Pons (tissue), 1 donor: ENCODE data around the gene HCRT.
"Not testable (repeated sequence)": the region's sequence is repeated elsewhere in the genome, so short reads cannot be mapped to it uniquely, and the experiment has no call there.

Experiments used
- DNase-seq: peaks from one replicate; pipeline ENCODE4 v3.0.0-alpha.2; 2016; ENCODE audit warnings: low spot score

The HCRT gene, protein sequence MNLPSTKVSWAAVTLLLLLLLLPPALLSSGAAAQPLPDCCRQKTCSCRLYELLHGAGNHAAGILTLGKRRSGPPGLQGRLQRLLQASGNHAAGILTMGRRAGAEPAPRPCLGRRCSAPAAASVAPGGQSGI

DNA sequence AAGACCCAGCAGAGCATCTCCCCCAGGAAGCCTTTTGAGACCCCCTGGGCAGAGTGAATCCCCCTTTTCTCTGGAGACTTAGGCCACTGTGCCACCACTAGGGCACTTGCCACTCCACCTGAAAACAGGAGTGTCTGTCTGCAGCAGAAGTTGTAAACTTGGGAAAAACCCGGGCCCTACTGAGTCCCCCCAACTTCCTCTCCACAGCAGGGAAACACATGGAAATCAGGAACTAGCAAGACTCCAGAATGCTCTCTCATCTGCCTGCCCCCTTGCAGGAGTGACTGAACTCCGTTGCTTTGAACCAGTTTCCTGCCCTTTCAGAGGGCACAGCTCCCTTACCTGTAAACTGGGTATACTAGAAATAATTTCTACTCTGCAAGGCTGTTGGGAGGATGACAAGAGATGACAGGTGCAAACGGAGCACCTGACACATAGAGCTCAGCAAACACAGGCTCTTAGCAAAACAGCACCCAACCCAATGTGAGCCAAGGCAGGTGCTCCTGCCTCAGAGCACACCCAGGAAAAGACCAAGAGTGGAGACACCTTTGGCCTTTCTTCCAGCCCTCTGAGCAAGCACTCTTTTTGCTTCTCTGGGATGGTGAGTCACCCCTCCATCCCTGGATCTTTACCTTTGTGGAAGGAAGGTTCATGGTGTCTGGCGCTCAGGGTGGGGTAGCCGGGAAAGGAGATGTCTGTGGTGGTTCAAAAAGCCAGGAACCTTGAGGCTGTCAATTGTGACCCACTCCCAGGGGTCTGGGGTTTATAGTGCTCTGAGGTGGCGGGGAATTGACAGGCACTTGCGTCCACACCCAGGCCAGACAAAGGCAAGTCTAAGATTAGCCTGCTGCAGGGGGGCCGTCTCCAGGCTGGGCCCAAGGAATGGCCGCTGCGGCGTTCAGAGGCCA is at the start of gene HCRT:
HCRT (minus strand) TSS at position 740 of the 908 bp plus-strand sequence; CDS start at position 653, 87 bp downstream.
- peak; percentile 33 for DNase-seq

DNA sequence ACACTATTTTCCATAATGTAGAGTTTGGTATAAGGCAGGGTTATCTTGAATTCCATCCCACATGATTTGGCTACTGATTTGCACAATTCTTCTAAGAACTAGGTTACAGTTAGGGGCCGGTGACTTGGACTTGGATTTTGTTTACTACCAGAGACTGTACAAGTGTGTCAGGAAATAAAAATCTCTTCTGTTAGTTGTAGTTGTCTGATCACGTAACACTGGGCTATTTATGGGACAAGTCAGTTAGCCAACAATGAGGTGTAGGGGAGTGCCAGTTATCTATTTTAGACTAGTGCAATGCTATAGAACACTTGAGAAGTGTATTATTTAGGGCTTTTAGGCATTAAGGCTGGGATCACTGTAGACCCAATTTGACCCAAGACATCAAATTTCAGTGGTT is 48.7 kb upstream of the HCRT start:
- DNase-seq, result no peak

DNA sequence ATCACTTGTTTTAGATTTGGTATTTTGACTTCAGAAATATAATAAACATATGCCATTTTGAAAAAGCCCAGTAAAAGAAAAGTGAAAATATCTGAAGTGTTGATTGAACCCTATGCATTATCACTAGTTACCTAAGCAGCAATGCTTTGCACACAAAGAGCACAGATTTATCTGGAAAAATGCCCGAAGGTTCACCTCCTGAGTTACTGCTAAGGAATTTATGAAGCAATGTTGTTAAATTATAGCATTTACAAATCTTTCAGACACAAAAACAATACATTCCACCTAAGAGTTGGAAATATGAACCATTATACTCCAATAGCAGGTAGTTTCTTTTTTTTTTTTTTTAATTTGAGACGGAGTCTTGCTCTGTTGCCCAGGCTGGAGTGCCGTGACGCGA is 47.9 kb upstream of the HCRT start:
- DNase-seq, result no peak

DNA sequence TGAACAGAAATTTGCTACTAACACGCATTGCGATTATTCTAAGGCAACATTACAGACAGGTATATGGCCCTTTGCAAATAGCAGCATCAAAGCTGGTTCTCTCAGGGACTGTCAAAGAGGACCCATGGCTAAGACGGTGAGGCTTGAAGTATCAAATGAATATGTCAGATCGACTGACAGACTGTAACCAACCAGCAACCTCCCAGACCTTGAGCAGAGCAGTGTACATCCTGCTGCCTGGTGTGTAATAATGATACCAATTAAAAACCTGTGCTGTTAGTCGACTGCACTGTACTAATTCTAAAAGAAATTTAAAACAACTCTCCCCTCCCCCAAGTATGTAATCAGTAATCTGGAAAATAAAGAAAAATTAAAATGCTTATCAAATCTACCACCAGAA is 45.0 kb upstream of the HCRT start:
- no peak for DNase-seq

DNA sequence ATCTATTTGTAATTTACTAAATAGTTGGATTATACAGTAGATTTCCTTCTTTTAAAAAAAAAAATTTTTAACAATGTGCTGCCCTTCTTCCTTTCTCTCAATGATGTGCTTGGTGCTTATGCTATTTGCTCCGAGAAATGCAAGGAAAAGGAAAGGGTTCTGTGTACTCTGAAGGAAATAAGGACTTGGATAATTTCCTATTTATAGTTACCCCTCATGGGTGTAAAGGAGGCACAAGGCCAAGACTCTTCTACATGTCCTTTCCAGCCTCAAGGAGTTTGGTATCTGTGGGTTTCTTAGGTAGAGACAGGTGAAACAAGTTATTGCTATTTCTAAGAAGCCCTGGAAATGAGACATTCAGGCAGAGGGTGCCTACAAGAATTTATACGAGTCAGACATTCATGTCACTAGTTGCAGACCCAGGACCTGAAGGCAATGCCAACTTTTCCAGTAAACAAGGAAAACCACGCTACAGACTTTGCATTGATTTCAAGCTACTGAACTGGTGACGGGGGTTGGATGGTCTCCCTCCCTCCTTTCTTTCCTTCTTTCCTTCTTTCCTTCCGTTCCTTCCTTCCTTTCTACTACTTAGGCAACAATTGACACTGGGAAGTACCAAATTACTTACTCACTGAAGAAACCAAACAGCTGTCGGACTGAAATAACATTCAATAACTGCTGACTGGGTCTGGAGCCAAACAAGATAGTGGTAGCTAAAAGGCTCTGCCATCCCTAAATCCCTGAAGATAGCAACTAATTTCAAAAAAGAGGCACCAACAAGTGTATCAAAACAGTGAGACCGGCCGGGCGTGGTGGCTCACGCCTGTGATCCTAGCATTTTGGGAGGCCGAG is 42.8 kb upstream of the HCRT start:
- DNase-seq, result no peak

DNA sequence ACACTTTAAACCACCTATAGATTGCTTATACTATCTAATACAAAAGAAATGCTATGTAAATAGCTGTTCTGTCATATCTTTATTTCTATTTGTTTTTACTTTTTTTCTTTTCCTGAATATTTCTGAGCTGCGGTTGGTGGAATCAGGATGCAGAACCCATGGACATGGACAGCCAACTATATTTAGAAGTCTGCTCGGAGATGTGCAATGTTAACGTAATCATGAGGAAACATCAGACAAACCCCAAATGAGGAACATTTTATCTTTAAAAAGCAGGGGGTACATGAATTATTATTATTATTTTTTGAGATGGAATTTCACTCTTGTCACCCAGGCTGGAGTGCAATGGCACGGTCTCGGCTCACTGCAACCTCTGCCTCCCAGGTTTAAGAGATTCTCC is 40.4 kb upstream of the HCRT start:
- no peak for DNase-seq

DNA sequence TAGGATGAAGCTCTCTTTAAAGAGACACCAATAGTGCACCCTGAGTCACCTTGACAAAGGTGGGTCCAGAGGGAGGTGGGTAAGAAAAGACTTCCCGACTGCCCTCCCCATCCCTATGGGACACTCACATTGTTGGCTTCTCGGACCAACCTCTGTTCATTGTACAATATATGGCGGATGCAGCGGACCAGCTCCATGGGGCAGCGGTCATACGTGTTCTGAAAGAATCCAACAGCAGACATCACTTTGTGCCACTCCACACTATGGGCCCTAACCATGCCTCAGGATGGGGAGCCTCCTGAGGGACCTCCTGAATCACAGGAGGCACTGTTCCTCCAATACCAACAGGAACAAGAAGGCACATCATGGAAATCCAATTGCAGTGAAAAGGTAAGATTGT is 39.4 kb upstream of the HCRT start:
- no peak for DNase-seq

DNA sequence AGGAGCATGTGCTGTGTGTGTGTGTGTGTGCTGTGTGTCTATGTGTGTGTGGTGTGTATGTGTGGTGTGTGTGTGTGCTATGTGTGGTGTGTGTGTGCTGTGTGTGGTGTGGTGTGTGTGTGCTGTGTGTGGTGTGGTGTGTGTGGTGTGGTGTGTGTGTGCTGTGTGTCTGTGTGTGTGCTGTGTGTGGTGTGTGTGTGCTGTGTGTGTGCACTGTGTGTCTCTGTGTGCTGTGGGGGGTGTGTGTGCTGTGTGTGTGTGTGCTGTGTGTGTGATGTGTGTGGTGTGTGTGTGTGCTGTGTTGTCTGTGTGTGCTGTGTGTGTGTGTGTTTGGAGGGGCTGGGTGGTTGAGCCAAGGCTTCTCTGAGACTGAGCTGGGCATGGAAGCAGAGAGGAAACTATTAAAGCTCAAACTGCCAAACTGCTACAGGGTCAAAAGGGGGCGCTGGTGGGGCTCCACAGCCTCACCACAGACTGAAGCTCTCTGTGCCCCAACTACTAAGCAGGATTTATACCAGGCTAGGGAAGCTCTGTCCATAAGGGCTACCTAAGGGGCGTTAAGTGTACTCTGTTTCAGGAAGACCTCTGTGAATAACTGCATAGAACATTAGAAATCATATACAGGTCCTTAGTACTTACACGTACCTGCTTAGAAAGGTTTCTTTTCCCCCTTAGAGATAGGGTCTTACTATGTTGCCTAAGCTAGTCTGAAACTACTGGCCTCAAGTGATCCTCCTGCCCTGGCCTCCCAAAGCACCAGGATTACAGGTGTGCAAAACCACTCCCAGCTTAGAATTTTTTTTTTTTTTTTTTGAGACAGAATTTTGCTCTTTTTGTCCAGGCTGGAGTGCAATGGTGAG is 36.9 kb upstream of the HCRT start:
- peak; percentile 54 for DNase-seq

DNA sequence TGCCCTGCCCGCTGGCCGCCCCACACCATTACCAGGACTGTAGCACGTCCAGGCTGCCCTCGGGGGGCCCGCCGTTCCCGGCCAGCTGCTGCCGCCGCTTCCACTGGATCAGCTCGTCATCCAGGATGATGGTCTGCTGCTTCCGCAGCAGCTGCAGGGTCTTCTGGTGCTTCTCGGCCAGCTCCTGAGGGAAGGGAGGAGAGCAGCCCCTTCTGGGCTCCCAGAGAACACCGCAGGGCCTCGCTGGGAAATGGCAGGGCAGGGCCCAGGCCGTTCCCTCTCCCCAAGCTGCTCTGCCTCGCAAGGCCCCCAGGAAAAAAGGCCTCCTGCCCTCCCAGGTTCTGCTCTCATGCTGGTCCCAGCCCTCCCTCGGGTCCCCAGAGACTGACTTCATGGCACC is 34.0 kb upstream of the HCRT start:
- DNase-seq, result not testable (repeated sequence)

DNA sequence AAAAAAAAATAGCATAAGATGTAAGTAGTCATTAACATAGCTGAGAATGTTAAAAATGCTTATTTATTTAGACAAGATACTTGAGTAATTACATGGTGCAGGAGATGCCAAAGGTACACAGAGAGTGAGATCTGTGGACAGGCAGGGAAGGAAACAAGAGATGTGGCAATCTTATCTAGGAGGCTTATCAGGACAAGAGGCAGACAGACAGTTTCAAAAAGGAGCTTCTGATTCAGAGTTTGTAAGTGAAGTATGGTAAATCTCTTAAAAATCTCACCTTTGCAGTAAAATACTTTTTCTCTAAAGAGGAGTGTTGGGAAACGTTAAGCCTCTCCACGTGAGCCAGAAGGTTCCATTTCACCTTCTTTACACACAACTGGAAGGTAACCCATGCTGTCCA is 28.9 kb upstream of the HCRT start:
- DNase-seq, result no peak

DNA sequence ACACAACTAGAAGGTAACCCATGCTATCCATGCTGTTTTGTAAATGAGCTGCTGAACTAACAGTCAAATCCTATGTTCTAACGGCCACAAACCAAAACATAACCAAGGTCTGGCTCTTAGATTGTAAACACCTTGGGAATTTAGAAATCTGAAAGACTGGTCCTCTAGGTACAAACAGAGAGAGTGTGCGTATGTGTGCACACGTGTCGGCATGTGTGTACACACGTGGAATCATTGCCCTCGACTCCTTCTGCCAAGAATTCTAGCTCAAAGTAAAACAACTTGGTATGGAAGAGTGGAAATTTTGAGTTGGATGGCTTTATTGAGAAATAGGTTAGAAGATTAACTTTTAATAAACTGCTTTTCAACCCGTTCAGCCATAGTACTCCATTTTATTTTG is 27.1 kb upstream of the HCRT start:
- no peak for DNase-seq

DNA sequence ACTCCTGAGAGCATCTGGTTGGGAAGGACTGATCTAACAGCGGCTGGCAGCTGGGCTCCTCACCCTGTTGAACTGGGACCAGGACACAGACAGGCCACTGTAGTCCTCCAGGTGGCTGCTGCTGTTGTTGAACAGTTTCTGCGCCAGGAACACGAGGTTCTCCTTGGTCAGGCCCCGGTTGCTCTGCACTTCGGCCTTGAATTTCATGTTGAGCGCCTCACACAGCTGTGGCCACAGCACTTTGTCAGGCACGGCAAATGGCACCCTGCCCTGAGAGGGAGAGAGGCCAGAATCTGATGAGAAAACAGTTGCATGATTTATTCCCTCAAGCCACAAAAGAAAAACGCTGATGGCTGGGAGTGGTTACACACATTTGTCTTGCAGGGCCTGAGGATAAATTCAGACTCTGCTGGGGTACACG is 26.7 kb upstream of the HCRT start:
- DNase-seq, result peak; percentile 89

DNA sequence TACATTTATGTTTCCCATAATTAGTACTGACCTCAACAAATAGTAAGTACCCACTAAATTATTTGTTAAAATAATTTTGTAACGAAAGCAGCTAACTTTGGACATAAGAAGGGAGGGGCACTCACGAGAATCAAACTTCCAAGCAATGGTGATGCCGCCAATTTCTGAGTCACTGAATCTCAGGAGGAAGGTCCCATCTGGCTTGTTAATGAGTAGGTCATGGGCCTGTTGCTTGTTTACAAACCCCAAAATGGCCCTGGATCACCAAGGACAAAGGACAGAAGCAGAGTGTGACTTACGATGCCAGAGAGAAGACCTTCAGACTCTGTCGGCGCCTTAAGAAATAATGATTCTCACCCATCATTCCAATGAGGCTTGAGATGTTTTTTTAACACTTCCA is 24.8 kb upstream of the HCRT start:
- no peak for DNase-seq

DNA sequence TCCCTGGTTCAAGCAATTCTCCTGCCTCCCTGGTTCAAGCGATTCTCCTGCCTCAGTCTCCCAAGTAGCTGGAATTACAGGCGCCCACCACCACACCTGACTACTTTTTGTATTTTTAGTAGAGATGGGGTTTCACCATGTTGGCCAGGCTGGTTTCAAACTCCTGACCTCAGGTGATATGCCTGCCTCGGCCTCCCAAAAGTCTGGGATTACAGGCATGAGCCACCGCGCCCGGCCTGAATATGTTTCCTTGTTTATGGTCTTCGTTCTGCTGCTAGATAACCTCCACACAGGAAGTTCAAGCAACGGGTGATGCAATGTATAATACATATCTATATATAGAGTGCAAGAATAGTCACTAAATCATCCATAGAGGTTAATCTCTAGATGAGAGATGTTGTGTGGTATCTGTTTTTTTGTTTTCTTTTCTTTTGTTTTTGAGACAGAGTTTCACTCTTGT is 20.9 kb upstream of the HCRT start:
- DNase-seq, result not testable (repeated sequence)

DNA sequence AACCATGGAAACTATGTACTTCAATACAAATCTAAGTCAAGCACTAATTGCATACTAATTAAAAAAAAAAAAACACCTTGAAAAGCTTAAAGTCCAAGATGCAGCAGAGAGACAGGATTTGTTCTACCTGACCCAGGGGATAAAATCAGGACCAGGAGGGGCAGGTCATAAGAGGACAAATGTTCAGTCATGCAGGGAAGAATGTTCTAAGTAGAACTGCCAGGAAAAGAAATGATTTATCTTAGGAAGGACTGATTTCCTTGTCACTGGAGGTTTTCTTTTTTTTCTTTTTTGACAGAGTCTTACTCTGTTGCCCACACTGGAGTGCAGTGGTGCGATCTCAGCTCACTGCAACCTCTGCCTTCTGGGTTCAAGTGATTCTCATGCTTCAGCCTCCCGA is 18.1 kb upstream of the HCRT start:
- no peak for DNase-seq

DNA sequence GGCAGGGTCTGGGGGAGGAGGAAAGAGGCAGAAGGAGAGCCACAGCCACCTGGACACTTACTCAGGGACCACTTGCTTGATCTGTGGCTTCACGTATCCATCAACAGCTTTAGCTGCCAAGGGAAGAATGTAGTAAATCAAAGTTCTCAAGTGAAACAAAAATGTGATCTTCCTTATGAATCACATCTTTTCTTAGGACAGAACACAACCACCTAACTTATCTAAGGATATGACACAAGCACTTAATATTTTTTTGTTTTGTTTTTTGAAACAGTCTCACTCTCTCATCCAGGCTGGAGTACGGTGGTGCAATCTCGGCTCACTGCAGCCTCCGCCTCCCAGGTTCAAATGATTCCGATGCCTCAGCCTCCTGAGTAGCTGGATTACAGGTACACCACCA is 17.4 kb upstream of the HCRT start:
- no peak for DNase-seq

DNA sequence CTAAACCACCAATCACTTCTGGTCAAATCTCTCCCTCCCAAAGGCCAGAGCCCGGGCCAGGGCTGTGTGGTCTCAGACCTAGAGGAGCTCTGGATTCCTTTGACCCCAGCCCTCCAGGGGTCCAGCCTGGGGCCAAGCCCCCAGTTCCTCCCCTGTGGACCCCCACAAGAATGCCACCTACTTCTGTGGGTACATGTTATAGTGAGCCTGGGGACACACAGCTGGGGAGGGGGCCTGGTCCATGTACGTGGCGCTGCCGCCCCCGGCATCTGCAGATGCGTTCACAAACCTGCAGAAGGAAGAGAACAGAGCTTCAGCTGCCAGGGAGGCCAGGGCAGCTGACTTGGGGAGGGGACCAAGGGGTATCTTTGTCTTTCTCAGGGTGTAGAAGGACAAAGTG is 16.9 kb upstream of the HCRT start:
- DNase-seq, result no peak

DNA sequence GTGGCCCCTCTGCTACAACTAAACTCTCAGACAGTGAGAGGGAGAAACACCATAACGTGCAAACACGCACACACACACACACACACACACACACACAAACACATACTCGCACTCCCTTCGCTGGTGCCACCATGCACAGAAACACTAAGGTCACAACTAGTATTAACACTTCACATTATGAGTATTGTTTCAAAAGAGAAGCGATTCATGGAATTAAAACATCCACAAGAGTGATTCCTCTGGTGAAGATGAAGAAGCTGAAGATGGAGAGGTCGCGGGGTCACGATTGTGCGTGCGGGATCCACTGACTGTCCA is 16.2 kb upstream of the HCRT start:
- no peak for DNase-seq

DNA sequence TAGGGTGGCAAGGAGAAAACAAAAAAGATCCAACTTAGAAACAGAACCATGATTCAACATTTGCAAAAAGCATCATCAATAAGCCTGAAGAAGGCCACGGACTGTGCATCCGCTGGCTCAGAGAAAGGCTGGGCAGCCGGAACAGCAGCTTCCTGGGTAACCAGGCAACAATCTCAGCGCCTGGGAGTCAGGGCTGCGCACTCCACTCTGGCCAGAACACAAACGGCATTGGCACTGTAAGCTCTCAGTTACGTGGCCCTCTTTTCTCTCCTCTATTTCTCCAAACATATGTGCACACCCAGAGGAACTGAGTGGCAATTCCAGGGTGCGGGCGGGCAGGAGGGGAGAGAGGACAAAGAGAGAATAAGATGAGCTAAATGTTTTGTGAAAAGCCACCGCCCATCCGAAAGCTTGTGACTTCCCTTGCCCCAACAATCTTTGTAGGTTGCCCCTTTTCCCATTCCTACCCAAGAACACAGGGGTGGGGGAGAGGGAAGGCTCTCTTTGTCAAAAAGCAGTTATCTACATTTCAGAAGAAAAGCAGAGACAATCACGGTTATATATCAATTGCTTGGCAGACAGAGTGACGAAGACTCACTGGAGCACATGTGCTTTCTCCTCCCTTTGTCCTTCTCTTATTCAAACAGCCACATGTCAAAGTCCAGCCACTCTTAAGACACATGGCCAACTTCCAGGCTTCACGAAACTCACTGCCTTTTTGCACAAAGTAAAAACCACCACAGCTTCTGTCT is 15.6 kb upstream of the HCRT start:
- peak; percentile 34 for DNase-seq

DNA sequence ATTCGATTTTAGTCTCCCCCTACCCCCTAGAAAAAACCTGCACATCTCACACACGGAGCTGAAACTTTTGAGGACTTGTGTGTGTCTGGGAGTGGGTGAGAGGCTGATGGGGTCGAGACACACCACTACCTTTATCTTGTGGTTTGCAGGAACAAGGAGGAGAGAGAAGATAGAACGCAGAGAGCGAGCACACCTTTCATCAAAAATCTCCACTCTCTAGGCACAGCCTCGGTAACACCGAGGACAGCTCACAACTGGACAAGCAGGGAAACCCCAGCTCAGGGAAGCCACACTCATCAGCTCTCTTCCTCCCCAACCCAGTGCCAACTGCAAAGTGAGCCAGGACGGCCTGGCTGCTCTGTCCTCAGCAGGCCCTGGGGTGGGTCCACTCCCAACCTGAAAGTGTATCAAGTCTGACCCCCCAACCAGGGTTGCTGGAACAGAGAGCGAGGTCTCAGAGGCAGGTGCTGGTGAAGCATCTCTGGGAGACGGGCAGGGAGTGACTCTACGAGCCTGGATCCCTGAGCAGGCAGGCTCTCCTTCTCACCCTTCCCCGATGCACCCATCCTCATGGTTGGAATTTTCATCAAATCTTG is 14.3 kb upstream of the HCRT start:
- no peak for DNase-seq

DNA sequence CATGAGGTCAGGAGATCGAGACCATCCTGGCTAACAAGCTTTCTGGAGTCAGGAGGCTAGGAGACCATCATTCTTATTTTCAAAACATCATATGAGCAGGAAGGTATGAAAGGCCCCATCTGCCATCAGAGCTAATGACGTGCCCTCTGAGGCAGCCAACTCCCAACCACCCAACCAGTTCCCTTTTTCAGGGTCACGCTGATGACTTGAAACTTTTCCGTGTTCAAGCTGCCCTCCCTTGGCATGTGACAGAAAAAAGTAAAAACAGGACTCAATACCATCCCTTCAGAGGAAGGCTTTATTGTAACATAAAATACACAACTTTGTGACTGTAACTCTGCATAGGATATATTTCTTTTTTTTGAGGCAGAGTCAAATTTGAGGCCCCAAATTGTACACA is 13.6 kb upstream of the HCRT start:
- peak; percentile 63 for DNase-seq
